ENCODE results near the gene SH3BGRL3.
"Not testable (repeated sequence)": the region's sequence is repeated elsewhere in the genome, so short reads cannot be mapped to it uniquely, and the experiment has no call there.

The SH3BGRL3 gene

DNA sequence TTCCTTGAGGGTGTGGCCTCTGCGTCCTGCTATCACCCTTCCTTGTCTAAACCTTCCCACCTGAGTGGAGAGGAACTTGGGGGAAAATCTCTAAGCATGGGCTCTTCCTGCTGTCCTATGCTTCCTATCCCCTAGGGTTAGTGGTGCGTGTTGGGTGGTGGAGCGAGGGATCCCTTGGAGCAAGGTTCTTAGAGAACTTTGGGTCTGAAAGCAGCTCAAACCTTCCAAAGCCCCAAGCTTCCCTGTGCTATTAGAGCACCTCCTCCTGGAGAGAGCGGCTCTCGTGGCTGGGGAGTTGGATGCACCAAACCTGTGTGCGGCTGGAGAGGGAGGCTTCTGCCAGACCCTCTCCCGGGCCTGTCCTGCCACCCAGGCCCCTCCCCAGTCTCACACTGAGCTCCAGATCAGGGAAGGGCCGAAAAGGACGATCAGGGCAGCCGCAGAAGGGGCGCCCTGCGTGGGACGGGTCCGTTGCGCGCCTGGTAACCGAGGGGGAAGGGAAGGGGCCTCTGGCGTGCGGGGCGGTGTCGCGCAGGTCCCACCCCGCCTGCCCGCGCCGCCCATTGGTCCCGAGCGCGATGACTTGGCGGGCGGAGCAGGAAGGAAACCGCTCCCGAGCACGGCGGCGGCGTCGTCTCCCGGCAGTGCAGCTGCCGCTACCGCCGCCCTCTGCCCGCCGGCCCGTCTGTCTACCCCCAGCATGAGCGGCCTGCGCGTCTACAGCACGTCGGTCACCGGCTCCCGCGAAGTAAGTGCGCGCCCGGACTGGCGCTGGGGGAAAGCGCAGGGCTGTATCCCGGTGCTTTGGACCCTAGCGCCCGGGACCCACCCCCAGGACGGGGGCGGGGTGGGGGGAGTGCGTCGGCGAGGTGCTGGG, at the start of gene SH3BGRL3:
Gene SH3BGRL3 (plus strand): TSS at position 631 of the 877 bp plus-strand sequence. CDS start 70 bp downstream, at position 701.
- peak; percentile 92 for DNase-seq

DNA sequence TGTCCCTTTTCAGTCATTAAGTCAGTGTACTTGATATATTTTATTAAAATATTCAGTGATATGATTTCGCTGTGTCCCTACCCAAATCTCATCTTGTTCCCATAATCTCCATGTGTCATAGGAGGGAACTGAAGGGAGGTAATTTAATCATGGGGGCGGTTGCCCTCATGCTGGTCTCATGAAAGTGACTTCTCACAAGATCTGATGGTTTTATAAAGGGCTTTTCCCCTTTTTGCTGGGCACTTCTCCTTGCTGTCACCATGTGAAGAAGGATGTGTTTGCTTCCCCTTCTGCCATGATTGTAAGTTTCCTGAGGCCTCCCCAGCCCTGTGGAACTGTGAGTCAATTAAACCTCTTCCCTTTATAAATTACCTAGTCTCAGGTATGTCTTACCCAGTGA, 49.2 kb upstream of the SH3BGRL3 start:
- not testable (repeated sequence) for DNase-seq

DNA sequence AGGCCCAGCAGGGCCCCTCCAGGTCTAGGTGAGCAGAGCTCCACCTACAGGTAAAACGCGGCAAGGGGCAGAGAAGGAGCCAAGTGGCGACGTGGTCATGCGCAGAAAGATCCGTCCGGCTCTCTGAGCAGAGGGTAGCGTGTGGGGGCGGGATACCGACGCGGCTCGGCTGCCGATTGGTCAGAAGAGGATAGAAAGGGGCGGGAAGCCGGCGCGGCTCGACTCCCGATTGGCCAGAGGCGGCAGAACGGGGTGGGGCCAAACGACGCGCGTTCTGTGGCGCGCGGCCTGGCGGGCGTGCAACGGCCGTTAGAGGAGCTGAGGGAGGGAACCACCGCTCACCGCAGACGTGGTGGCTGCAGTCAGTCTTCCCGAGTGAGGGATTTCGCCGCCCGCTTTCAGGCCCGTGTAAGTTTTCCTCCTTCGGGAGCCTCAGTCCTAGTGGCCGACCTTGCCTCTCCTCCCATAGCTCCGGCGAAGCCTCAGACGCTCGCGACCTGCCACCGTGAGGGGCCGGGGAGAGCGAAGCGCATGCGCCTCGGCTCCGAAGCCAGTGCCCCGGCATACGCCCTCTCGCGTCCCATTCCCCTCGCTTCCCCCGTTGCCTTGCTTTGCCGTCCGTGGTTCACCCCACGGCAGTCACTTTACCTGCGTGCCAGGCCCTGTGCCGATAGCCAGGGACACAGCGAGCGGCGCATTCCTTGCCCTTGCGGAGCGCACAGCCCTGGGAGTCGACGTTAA, 45.8 kb upstream of the SH3BGRL3 start, which contains the start of gene CEP85:
Gene CEP85 (plus strand): TSS at position 298 of the 741 bp plus-strand sequence. CDS start 5,584 bp downstream, outside the sequence.
- peak; percentile 99 for DNase-seq

DNA sequence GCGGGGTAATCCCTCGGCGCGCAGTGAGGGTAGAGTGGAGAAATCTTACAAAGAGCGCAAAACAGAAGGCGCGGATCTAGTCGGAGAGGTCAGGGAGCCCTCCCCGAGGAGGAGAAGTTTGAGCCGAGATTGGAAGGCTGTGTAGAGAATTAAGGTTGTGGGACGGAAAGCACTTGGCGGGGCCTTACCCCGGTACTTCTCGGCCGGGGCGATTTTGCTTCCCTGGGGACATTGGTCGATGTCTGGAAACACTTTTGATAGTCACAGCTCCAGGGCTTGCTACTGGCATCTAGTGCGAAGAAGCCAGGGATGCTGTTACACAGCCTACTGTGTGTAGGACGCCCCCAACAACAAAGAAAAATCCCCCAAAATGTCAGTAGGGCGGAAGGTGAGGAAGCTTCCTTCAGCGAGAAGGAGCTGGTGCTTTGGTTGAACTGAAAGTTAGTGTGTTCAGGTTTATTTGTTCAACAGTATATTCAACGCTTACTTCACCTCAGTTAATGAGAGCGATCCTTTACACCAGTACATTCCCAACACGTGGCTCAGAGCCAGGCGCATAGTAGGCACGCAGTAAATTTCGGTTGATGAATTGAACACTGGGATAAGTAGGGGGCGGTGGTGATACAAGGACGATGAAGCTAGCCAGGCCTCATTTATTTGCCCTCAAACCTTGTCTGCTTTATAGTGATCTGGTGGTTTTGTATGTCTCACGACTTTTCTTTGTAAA, 45.1 kb upstream of the SH3BGRL3 start:
- peak; percentile 19 for DNase-seq

DNA sequence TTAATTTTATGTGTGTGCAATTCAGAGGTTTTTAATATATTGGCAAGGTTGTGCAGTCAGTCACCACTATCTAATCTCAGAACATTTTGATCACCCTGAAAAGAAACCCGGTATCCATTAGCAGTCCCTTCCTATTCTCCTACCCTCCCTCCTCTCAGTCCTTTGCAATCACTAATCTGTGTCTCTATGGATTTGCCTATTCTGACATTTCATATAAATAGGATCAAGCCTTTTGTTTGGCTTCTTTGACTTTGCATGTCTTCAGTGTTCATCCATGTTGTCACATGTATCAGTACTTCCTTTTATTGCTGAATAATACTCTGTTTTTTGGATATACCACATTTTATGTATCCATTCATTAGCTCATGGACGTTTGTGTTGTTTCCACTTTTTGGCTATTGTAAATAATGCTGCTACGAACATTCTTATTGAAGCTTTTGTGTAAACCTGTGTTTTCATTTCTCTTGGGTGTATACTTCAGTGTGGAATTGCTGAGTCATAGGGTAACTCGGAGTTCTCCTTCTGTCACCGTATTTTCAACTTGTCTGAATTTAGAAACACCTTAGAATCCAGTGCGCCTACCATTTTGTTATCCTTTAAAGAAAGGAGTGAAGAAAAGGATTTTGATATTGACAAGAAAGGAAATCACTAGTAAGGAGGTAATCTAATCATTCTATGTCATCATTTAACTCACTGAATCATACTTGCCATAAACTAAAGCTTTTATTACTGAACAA, 42.5 kb upstream of the SH3BGRL3 start:
- no peak for DNase-seq

GRCh38 chr1:26239936-26240335, 40.0 kb upstream of the SH3BGRL3 start:
- DNase-seq = no peak

DNA sequence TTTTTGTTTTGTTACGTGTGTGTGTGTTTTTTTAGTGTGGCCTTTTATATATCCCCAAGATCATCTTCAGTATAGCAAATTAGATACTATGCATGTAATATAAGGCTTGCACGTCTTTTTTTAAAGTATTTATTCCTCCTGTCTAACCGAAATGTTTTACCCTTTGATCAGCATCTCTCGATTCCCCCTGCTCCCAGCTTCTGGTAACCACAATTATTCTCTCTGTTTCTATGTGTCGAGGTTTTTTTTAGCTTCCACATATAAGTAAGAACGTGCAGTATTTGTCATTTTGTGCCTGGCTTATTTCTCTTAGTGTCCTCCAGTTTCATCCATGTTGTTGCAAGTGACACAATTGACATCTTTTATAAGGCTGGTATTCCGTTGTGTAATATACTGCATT, 27.2 kb upstream of the SH3BGRL3 start:
- no peak for DNase-seq

DNA sequence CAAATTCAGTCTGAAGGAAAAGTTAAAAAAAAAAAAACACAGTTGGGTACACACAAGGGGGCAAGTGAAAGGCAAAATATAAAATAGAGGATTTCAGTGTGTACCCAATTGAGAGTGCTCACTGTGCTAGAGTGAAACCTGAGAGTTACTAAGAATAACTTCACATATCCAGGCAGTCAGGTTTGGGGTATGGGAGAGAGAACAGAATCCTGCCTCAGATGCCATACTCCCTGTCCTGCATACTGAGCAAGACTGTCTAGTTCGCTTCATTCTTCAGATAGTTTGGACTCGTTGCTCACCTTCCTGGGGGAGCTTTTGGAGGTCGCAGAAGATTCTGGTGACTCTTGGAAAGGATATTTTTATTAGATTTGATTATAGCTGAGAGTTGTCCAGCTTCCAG, 25.5 kb upstream of the SH3BGRL3 start:
- DNase-seq = no peak

GRCh38 chr1:26257222-26257621, 22.7 kb upstream of the SH3BGRL3 start:
- DNase-seq = no peak

DNA sequence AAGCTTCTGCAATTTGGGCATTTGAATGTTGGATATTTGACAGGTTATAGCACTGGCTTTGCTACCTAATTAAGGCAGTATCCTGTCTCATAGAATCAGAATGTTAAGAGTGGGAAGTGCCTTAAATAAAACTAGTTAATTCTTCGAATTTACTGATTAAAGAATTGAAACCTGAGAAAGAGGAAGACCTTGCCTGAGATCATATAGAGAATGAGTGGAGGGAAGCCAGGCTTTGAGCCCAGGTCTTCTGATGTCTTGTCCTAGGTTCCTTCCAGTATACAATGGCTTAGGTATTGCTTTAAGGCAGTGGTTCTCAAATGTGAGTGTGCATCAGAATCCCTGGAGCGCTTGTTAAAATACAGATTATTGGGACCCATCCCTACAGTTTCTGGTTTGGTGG, 20.9 kb upstream of the SH3BGRL3 start:
- DNase-seq = no peak

GRCh38 chr1:26259578-26259977, 20.3 kb upstream of the SH3BGRL3 start:
- DNase-seq = no peak

DNA sequence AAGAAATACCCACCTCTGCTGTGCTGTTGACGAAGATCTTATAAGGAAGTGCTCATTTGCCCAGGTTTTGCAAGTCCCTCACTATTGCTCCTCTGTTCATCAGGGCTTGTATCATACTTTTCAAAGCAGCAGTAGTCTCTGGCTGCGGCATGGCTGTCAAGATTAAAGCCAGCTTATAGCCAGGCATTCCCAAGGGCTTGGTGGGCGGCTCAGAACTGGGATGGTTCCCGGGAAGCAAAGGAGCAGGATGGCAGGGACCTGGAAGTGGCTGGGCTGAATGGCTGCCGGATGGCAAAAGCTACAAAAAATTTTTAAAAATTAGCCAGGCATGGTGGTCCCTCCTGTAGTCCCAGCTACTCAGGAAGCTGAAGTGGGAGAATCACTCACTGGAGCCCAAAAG, 16.7 kb upstream of the SH3BGRL3 start:
- no peak for DNase-seq

DNA sequence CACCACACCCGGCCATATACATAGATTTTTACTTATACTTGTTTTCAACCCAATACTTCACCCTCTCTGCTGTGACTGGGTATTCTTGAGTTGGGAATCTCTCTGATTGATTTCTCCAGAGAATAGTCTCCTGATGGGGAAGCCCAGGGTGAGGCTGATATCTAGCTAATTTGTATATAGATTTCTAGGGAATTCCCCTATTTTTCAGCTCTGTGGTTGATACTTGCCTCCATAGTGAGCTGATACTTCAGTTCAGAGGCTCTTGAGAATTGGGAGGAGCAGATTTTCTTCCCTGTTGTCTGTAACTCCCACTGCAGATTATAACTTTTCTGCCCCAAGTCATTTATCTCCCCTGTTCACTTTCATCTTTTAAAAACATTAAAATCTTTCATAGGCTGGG, 14.5 kb upstream of the SH3BGRL3 start:
- DNase-seq = no peak

DNA sequence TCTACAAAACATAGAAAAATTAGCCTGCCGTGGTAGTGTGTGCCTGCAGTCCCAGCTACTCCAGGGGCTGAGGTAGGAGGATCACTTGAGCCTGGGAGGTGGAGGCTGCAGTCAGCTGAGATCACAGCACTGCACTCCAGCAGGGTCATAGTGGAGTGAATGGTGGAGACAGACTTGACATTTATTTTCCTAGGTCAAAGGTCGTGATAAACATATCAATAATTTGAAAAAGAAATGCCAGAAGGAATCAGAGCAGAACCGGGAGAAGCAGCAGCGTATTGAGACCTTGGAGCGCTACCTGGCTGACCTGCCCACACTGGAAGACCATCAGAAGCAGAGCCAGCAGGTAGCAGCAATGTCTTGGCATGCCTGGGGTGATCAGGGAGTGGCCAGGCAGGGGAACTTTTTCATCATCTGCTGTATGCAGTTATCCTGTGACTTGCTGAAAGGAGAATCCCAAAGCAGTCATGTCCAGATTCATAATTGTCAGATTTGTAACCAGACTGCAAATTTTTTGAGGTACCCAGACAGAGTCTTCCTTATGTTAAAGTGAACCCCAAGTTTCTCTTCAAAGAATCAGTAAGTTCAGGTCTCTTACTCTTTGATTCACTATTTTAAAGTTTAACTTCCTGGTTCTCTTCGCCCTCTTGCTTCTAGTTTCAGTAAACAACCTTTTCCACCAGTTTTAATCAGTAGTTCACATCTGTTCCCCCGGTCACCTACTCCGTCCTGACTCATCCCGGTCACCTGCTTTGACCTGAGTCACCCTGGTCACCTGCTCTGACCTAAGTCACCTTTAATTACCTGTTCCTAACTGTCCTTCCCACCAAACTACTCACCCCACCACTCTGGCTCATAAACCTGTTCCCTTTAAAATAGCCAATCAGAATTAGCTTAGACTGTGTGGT, 11.3 kb upstream of the SH3BGRL3 start:
- DNase-seq = no peak

DNA sequence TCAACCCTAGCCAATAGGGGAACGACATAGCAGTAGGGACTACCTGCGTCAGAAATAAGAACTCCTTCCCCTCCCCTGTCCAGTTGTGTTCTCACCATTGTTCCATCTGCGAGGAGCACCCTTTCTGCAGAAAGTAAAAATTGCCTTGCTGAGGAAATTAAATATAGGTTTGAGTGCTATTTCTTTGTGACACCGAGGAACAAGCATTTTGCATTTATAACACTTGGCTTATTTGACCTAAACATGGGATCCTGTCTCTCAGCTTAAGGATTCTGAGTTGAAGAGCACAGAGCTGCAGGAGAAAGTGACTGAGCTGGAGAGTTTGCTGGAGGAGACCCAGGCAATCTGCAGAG, 10.7 kb upstream of the SH3BGRL3 start:
- DNase-seq = no peak

DNA sequence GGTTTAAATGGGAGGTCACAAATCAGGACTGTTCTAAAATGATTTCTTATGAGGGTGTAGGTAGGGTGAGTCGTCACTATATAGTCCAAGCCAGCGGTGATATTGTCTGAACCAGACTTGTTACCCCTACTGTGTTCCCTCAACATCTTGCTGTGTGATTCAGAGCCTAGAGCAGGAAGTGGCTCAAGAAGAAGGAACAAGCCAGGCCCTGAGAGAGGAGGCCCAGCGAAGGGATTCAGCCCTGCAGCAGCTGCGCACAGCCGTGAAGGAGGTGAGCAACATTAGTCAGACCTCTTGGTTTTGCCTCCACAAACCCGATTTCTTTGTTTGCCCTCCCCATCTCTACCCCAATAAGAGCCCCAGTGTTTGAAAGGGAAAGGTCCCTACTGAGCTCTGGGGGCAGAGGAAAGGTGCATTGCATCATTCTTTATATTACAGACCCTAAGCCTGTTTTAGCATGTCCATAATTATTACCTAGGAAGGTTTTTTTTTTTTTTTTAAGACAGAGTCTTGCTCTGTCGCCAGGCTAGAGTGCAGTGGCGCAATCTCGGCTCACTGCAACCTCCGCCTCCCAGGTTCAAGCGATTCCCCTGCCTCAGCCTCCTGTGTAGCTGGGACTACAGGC, 5.0 kb upstream of the SH3BGRL3 start:
- DNase-seq = no peak

GRCh38 chr1:26275580-26276431, 4.1 kb upstream of the SH3BGRL3 start:
- peak; percentile 88 for DNase-seq

GRCh38 chr1:26276432-26276838, 3.5 kb upstream of the SH3BGRL3 start:
- no peak for DNase-seq

GRCh38 chr1:26277261-26277661, 2.6 kb upstream of the SH3BGRL3 start:
- DNase-seq = no peak

DNA sequence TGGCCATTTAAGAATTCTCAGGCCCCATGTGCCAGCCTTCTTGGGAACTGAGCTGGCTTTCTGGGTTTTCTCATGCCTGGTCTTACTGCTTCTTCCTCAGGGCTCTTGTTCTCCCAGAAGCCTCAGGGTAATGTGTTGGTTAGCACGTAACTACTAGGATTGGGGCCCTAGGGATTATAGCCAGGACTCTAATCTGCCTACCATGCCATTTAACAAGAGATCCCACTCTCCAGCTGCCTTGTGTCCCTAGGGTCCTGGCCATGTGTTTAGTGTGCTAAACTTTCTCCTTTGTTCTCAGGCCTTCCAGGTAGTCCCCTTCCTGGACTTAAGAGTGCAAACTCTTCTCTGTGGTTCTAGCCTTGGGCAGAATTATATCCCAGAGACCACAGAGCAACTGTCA, 2.2 kb upstream of the SH3BGRL3 start:
- no peak for DNase-seq

Measured in stimulated activated CD4-positive, alpha-beta T cell treated with anti-CD3 and anti-CD28 coated beads, Interleukin-15, amount 100 ng/mL, for 24 hours (primary cell).